HG03175 (cell line): ENCODE results near the gene SERPINB1.
A peak's percentile ranks its signal among the peaks of the same experiment; 100 is the strongest.
"Not testable (repeated sequence)": the region's sequence is repeated elsewhere in the genome, so short reads cannot be mapped to it uniquely, and the experiment has no call there.

Experiments used
- ATAC-seq: cut with Tn5 transposase; IDR thresholded peaks from one replicate; pipeline ENCODE4 v1.9.1; 2021; ENCODE audit warnings: mild to moderate bottlenecking, moderate library complexity; ENCODE audit not compliant: unreplicated experiment

The SERPINB1 gene

DNA sequence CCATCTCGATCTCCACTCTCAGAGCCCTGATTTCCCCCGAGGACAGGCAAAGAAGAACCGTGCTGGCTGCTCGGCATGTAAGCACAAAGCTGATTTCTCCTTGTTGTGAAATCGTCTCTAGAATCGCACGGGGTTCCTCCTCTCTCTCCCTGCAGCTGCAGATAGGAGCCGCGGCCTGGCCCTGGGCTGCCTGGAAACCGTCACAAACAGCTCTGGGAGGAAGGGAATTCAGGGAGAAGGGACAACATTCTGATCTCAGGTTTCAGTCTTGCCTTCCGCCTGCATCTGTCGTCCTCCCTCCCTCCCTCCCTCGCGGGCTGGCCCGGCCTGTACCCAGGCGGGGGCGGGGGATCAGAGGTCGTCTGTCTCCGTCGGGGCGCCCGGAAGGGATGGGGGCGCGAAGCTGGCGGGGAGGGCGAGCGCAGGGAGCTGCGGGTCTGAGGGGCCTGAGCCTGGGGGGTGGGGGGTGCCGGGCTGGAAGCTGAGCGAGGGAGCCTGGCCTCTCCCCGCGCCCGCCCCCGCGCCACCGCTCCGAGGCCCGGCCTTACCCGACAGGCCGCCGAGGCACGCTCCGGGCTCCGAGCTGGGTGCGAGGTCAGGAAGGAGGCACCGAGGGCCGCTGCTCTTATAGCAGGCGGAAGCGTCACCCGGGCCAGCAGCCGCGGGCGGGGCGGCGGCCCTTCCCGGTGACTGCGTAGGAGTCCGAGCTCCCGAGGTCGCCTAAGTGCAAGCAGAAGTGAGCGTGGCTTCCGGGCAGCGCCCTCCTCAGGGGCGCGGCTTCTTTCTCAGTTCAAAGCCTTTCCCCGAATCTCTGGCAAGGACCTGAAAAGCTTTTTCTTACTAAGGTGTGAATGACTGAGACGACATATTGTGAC, at the start of gene SERPINB1:
TSS of gene SERPINB1 (minus strand) at position 600 of the 875 bp plus-strand sequence. CDS start 1,277 bp downstream, outside the sequence.
- ATAC-seq = peak; percentile 71

DNA sequence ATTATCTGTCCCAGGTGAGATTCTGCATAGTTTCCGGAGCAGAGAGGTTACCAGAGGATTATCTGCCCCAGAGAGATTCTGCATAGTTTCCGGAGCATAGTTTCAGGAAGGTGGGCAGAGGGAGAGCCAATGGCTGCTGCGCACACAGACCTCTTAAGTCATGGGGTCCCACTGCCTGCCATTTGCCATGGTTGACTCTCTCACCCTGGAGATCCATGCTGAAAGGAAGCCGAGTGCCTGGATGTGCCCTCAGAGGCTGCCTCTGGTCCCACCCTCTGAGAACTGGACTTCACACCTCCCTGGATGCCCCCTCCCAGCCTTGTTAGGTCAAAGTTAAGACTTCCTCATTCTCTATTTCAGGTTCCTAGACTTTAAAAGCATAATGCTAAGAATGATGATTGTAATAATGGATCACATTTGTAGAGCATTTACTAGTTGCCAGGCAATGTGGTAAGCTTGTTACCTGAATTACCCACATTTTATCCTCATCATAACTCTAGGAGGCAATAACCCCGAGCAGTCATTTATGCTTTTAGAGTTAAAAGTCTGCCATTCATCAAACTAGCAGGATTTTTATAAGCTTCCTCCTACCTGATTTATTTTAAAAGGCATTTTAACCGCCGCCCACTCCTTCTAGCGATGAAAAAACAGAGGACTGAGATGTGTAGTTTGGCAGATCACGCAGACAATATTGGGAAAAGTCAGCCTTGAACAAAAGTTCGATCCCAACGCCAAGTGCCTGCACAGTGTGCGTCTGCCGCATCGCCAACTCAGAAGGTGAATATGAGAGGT, 49.5 kb upstream of the SERPINB1 start:
- ATAC-seq = no peak

DNA sequence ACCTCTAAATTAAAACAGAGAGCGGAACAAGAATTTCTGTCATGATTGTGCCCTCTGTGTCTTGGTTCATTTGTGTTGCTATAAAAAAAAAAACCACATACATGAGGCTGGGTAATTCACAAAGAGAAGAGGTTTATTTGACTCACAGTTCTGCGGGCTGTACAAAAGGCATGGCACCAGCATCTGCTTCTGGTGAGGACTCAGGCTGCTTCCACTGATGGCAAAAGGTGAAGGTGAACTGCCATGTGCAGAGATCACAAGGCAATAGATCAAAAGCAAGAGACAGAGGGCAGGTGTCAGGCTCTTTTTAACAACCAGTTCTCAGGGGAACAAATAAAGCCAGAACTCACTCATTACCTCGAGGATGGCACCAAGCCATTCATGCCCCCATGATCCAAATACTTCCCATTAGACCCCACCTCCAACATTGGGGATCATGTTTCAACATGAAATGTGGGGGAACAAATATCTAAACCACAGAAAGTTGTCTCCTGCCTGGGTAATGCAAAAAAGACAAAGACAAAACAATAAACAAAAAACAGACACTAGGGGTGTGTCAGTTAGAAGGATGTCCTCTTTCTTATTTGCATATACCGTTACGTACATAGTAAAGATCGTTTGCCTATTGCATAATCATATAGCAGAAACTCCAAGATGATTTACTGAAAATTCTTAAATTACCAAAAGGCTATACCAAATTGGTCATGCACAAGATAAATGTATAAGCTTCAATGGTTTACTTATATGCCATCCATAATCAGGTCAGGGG, 44.5 kb upstream of the SERPINB1 start:
- no peak for ATAC-seq

DNA sequence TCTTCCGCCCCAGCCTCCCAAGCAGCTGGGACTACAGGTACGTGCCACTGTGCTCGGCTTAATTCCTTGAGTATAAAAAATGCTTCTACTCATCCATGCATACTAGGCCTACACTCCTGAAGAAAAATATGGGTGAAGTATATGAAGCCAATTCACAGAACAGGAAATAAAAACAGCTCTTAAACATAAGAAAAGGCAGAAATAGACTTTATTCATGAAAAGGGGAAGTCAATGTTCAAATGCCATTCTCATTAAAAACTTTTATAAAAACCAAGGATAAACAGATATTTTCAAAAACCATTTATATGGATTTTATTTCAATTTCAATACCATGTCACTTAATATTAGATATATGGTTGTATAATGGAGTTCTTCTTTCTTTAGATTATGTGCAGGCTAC, 43.1 kb upstream of the SERPINB1 start:
- ATAC-seq = no peak

DNA sequence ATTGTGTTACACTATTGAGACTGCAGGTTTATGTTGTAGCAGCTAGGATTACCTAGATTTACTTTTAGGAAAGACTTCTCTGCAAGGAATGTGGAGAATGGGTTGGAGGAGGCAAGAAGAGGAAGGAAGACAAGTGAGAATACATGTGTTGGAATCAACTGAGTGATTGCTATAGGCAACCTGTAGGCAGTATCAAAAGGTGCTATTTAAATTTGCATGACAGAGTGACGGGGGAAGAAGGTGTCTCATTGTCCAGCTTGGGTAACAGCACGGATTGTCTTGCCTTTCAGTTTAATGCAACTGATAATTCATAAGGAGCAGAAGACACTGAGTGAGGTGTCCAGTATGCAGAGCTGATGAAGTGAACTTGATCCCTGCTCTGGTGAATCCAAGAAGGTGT, 42.0 kb upstream of the SERPINB1 start:
- ATAC-seq = peak; percentile 71

DNA sequence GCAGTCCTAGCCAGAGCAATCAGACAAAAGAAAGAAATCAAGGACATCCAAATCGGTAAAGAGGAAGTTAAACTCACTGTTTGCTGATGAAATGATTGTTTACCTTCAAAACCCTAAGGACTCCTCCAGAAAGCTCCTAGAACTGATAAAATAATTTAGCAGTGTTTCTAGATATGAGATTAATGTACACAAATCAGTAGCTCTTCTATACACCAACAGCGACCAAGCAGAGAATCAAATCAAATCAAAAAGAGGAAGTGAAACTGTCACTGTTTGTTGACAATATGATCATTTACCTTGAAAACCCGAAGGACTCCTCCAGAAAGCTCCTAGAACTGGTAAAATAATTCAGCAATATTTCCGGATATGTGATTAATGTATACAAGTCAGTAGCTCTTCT, 39.8 kb upstream of the SERPINB1 start:
- ATAC-seq = peak; percentile 67

DNA sequence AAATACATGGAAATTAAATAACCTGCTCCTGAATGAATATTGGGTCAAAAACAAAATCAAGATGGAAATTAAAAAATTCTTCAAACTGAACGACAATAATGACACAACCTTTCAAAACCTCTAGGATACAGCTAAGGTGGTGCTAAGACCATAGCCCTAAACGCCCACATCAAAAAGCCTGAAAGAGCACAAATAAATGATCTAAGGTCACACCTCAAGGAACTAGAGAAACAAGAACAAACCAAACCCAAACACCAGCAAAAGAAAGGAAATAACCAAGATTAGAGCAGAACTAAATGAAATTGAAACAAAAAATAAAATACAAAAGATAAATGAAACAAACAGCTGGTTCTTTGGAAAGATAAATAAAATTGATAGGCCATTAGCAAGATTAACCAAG, 38.5 kb upstream of the SERPINB1 start:
- ATAC-seq = not testable (repeated sequence)

DNA sequence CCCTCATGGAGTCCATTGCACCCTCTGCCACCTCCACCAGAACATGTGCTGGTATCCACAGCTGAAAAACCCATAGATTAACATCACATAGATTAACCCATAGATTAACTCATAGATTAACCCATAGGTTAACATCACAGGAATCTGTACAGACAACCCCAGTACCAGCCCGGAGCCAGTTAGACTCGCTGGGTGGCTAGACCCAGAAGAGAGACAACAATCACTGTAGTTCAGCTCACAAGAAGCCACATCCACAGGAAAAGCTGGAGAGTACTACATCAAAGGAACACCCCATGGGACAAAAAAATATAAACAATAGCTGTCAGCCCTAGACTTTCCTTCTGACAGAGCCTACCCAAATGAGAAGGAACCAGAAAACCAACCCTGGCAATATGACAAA, 36.3 kb upstream of the SERPINB1 start:
- ATAC-seq = no peak

DNA sequence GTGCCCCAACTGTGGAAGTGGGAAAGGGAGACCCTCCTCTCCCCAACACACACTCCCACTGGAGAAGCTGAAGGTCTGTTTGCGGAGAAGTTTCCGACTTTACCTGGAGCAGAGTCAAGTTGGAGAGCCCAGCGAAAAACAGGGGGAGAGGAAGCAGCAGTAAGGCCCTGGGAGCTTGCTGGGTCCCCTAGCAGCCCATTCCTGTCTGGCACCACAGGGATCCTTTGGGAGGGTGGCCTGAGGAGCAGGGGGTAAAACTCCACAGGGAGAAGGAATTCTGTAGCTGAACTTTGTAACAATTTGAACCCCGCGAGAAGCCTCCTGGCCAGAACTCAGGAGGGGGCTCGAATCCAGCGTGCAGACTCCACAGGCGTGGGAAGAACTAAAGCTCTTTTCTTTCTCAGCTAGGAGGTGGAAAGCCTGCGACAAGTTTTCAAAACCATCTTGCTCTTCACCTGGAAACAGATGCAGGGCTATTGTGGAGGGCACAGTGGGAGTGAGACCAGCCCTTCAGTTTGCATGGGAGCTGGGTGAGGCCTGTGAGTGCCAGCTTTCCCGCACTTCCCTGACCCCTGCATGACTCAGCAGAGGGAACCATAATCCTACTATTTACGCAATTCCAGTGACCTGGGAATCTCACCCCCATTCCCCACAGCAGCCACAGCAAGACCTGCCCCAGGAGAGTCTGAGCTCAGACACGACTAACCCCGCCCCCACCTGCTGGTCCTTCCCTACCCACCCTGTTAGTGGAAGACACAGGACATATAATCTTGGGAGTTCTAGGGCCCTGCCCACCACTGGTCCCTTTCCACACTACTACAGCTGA, 35.6 kb upstream of the SERPINB1 start:
- no peak for ATAC-seq

DNA sequence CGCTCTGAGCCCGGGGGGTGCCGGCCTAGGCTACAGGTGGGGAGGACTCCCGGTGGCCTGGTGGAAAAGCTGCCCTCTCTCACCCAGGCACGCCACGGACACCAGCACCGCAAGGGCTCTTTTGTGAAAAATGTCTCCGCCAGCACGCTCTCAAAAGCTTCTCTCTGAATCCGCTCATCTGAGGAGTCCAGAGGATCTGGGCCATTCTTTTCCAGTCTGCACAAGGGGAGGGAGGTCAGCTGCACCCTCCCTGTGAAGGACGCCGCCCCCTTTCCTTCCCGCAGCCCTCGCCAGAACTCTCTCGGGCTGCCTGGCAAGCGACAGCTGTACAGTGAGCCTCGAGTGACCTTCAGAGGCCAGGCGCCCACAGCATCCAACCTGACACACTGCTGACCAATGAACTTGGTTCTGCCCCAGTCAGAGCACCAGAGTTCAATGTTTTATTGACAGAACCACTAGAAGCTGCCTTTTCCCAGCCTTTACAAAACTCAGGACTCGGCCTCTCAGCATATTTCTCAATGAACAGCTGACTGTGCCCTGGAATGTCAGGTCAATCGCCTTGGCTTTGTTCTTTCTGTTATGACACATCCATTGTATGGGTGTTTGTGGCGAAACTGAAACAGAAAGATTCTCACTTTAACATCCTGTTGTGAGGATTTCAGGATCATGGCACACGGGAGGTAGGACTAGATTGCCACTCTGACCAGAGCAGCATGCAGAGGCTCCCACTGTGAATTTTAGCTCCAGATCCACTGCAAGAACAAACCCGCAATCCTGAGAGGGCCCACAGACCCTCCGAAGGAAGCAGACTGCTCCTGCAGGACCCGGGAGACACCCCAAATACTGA, 34.8 kb upstream of the SERPINB1 start:
- peak; percentile 39 for ATAC-seq

DNA sequence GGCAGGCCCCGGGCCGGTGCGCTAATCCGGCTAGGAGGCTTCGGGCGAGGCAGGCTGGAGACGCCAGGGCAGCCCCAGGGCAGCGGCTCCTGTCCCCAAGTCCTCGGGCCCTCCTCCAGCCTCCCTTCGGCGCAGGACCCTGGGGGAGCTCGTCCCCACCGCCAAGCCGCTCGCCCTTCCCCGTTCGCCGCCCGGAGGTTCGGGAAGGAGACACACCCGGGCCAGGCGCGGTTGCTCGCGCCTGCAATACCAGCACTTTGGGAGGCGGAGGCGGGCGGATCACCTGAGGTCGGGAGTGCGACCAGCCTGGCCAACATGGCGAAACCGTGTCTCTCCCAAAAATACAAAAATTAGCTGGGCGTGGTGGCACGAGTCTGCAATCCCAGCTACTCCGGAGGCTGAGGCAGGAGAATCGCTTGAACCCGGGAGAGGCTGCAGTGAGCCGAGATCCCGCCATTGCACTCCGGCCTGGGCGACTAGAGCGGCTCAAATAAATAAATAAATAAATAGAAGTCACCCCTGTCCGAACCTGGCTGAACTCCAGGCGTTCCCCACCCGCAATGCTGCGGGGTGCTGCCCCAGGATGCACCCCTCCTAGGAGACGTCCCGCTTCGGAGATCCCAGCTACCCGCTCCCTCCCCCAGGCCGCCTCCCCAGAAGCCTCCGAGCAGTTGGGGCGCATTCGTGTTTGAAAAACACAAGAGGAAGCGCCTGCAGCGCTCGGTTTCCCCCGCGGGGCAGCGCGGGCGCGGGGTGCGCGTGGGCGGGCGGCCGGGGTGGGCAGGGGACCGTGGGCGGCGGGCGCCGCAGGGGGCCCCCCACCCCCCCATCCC, 33.9 kb upstream of the SERPINB1 start:
- peak; percentile 21 for ATAC-seq

DNA sequence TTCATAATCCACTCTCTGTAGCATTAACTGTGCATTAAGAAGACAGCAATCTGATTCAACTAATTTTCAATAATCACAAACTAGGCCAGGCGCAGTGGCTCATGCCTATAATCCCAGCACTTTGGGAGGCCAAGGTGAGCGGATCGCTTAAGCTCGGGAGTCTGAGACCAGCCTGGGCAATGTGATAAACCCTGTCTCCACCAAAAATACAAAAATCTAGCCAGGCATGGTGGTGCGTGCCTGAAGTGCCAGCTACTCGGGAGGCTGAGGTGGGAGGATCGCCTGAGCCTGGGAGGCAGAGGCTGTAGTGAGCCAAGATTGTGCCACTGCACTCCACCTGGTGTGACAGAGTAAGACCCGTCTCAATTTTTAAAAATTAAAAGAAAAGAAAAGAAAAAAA, 32.0 kb upstream of the SERPINB1 start:
- no peak for ATAC-seq

DNA sequence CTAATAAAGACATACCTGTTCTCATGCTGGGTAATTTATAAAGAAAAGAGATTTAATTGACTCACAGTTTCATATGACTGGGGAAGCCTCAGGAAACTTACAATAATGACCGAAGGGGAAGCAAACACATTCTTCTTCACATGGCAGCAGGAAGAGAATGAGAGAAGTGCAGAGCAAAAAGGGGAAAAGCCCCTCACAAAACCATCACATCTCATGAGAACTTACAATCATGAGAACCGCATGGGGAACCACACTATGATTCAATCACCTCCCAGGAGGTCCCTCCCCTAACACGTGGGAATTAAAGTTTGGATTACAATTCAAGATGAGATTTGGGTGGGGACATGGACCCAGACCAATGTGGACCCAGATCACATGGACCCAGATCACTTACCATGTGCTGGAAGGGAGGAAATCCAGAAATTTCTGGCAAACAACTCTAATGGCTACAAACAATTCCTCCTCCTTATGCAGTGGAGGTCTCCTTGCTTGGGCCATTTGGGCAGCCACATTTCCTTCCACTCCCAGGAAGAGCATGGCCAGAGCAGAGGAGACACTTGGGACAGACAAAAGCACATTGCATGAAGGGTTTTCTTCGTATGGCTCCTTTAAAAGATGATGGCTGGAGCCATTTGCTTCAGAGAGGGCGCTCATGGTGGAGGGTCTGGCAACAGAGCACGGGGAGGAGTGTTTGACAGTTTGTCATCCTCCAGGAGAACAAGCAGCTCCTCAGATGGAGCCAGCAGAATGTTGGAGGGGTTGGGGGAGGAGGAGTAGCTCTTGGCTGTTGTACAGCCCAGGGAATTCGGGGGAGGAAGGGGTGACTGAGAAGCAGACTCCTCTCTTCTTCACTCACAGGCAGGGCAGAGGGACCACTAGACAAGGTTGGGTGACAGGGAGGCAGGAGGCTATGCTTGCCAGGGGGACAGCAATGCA, 31.0 kb upstream of the SERPINB1 start:
- no peak for ATAC-seq

DNA sequence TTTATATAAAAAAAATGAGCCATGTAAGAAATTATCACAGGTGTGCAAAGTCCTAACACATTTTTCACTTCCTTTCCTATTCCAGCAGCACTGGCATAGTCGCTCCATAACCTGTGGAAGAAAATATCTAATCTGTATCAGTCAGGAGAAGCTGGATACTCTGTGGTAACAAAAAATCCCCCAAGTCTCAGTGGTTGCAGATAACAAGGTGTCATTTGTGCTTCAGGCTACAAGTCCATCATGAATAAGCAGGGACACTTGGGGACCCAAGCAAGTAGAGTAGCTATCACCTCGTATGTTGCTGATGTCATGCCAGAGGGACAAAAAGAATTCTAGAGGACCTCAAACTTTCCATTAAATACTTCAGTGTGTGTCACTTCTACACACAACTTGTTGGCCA, 30.3 kb upstream of the SERPINB1 start:
- ATAC-seq = no peak

DNA sequence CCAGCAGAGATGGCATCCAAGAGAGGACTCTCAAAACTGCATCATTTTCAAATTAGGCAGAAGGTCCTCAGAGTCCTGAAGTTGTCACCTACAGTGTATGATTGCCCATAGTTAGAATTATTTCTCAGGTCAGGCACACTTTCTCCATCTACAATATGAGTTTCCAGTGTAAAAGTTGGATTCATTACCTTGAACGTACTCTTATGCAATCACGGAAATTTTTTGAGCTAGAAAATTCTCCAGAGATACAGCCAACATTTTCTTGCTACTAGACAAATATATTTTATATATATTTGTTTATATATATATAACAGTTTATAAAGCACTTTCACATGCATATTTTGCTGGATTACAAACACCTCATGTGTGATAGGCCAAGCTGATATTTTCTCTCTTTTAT, 29.4 kb upstream of the SERPINB1 start:
- ATAC-seq = no peak

DNA sequence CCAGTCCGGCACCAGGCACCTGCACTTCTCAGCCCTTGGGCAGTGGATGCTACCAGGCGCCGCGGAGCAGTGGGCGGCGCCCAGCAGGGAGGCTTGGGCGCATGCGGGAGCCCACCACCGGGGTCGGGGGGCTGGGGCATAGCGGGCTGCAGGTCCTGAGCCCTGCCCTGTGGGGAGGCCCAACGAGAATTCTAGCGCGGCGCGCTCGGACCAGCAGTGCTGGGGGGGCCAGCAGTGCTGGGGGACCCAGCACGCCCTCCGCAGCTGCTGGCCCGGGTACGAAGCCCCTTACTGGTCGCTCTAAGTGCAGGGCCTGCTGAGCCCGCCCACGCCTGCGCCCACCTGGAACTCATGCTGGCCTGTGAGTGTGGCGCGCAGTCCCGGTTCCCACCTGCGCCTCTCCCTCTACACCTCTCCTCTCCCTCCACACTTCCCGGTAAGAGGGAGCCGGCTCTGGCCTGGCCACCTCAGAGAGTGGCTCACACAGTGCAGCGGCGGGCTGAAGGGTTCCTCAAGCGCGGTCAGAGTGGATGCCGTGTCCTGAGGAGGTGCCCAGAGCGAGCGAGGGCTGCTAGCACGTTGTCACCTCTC, 28.5 kb upstream of the SERPINB1 start:
- no peak for ATAC-seq

DNA sequence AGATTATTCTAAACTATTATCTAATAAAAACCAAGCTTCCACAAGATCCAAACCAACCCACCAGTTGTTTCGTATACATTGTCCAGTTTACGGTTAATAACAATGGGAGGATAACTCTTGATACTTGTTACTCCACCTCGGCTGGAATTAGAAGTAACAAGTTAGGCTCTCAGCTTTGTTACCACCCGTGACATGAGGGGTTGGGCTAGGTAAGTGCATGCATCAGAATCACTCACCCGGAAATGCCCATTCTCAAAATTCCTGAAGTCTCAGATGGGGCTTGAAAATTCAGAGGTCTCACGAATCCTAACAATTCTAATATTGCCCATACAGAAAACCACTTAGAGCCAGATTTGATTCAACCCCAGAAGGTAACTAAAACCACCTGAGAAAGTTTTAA, 27.0 kb upstream of the SERPINB1 start:
- ATAC-seq = no peak
